COR-L47 (cell line): Measurements from ENCODE around the gene COMMD10.
A peak's percentile ranks its signal among the peaks of the same experiment; 100 is the strongest.
"Not testable (repeated sequence)": the region's sequence is repeated elsewhere in the genome, so short reads cannot be mapped to it uniquely, and the experiment has no call there.

Source experiments
- DNase-seq: peaks from one replicate; lab custom pipeline; 2025; lab: John Stamatoyannopoulos, UW

Gene COMMD10

DNA sequence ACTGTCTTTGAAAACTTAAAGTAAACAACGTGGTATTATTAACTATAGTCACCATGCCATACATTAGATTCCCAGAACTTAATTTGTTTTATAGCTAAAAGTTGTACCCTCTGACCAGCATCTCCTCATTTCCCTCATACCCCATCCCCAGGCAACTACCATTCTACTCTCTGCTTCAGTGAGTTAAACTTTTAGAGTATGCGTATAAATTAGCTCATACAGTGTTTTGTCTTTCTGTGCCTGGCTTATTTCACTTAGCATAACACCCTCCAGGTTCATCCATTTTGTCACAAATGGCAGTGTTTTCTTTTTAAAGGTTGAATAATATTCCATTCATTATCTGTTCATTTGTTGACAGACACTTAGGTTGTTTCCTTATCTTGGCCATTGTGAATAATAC lies 14.2 kb downstream of the COMMD10 start:
- no peak for DNase-seq

DNA sequence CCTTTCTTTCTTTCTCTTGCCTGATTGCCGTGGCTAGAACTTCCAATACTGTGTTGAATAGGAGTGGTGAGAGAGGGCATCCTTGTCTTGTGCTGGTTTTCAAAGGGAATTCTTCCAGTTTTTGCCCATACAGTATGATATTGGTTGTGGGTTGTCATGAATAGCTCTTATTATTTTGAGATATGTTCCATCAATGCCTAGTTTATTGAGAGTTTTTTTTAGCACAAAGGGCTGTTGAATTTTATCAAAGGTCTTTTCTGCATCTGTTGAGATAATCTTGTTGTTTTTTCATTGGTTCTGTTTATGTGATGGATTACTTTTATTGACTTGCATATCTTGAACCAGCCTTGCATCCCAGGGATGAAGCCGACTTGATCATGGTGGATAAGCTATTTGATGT lies 20.1 kb downstream of the COMMD10 start:
- not testable (repeated sequence) for DNase-seq

DNA sequence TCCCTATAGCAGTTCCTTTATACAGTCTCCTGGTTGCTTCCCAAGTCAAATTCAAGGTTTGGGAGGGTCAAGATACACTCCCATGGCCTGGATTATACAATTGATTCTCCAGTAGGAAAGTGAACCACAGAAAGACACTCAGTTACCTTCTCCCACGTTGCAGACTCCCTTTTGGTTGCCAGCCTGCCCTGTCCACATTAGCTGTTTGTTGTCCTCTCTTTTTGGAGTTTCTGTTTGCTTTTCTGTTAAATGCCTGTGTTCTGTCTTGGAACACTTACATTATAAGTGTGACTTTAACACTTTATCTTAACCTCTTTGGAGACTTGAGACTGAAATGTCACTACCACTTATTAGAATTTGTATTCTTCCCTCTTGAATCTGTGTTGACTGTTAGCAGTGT lies 30.3 kb downstream of the COMMD10 start:
- DNase-seq = no peak

DNA sequence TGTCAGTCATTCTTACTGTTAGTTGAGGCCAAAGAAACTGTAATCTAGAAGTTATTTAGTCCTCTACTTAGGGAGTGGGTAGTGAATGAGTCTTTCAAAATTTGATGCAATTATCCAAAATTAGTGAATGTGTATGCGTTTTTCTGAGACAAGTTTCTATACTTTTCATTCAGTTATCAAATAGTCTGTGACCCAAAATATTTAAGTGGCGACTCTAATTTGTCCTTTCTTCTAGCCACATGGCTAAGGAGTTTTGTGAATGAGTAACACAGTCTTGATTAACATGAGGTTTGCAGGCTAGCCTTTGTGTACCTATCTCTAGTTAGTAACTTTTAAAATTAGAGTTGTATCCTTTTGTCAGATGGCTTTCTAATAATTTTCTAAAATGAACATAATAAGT lies 45.6 kb downstream of the COMMD10 start:
- DNase-seq = no peak

DNA sequence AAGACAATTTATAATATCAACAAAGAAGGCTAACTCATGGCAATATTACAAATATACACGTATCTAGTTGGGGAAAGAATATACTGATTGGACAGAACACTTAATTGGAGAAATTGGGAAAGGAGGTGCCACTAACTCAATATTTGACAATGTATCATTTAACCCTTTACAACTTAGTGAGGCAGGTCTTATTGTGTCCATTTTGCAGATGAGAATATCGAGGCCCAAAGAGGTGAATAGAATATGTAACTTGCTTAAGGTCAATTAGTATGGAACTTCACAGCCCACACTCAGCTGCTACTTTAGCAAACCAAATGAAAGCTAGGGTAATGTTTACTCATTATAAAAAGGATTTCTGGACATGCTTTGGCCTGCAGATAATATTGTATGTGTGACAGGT lies 46.2 kb downstream of the COMMD10 start:
- no peak for DNase-seq

DNA sequence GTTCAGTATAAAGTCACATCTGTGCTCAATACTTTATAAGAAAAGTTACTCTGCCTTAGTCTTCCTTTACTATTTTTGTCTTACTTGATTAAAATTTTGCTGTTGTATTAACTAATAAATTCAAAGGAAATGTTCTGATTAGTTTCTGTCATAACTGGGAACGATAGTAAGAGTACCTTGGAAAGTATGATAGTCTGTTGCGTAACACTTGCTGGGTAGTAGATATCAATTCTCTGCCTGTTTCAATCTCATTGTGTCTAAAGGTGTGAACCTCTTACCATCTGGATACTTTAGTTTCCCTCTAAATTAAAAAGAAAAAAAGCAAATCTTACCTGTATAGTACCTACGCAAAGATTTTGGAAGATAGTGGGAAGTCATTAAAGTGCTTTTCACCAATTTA lies 48.5 kb downstream of the COMMD10 start:
- no peak for DNase-seq

DNA sequence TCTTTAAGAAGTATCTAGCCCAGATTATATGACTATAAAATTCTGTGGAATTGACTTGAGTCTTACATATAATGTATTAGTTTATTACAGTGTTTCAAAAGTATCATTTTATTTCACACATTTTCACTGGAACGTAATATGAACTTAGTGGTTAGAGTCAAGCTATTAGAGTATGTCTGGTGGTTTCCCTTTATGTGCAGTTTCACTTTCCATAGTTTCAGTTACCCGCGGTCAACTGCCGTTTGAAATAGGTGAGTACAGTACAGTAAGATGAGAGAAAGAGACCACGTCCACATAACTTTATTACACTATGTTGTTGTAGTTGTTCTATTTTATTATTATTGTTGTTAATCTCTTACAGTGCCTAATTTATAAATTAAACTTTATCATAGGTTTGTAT lies 50.5 kb downstream of the COMMD10 start:
- no peak for DNase-seq

DNA sequence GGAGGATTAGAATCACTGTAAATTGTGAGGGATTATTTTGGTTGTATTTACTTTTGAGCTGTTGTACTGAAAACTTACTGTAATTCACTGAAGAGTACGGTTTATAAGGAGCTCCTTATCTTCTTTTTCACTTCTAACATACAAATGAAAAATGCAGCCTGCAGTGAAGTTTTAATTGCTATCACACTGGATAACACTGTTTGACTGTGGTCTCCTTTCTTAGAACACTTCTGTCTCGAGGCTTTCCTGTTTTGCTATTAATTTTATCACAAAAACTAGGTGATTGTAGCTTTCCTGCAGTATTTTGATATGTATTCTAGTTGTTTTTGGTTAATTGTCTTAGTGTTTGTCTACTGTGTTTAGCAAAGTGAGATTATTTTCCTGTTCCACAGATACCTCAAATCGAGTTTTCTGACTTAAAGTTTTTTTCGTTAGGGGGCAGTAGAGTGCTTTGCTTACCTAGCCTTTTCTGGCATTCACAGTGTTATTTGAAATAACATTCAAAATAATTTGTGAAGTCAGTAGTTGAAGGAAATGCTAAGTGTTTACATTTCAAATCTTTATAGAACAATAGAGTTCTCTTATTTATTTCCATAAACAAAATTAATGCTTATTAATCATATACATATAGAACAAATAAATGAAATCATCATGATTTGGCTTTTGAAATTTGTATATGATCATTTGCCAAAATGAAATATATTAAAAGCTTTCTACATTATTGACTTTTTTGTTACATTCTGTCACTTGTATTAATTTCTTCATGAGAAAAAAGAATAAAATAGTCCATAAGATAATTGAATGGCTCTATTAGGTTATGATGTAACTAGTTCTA lies 52.9 kb downstream of the COMMD10 start:
- peak; percentile 59 for DNase-seq

DNA sequence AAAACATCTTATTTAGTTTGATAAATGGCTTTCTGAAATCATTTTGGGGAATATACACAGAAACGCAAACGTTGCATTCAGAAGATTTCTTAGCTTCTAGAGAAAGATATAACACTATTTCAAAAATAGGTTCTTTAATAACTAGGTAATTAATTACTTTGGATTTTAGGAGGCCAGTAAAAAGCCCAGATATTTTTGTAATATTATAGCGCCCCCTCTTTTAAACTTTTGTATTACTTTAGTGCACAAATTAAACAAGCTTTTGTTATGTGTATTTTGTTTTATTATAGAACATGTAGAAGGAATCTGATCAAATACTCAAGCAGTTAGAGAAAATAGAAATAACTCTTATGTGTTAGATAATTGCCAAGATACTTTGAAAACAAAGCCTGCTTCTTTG lies 57.7 kb downstream of the COMMD10 start:
- no peak for DNase-seq

DNA sequence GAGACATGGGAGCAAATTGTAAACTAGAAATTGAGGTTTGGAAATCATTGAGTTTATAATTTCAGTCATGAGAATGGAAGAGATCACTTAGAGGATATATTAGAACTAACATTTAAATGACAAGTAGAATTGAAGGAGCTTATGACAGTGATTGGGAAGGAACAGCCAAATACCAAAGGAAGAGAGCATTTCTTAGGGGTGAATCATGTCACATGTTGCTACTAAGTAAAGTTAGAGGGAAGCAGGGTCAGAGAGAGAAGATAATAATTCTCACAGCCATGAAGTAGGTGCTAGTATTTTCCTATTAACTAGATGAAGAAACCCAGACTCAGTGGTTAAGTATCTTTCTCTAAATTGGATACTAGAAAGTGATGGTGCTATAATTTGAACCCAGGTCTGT lies 59.3 kb downstream of the COMMD10 start:
- no peak for DNase-seq

DNA sequence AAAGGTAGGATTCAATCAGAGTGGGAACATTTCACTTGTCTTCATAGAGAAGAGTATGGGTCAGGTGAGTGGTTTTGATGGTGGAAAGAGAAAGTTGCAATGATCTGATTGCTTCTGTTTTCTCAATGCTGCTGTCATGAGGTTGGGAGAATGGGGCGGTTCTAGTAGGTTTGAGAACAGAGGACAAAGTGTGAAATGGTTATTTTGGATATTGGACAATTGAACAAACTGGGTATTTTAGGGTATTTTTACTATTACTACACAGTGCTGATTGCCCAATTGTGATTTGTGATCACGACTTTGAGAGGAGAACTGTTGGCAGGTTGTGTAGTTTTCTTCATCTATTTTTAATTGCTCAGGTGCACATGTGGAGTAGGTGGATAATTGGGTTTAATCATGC lies 60.2 kb downstream of the COMMD10 start:
- DNase-seq = no peak

DNA sequence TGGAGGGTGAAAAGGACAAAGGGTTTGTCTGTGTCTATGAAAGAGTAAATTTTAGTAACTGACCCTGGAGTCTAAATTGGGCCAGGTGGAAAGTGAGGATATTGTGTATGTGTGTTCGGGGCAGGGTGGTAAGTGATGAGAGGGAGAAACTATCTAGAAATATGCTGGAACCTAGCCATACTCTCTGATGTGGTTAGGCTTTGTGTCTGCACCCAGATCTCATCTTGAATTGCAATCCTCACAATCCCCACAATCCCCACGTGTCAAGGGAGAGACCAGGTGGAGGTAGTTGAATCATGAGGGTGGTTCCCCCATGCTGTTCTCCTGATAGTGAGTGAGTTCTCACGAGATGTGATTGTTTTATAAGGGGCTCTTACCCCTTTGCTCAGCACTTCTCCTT lies 60.6 kb downstream of the COMMD10 start:
- DNase-seq = peak; percentile 80

DNA sequence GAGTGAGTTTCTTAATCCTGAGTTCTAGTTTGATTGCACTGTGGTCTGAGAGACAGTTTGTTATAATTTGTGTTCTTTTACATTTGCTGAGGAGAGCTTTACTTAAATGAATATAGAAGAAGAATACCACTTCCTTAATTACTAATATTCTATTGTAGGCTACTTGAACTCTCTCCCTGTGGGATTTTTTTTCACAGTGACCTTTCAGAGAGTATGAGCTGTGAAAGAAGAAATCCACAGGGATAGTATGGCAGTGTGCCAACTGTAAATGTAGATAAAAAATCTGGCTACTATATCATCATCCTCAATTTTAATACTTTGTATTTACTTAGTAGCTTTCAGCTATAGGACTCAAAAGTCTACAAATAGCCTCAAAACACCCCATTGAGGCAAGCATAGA lies 67.3 kb downstream of the COMMD10 start:
- DNase-seq = peak; percentile 6

DNA sequence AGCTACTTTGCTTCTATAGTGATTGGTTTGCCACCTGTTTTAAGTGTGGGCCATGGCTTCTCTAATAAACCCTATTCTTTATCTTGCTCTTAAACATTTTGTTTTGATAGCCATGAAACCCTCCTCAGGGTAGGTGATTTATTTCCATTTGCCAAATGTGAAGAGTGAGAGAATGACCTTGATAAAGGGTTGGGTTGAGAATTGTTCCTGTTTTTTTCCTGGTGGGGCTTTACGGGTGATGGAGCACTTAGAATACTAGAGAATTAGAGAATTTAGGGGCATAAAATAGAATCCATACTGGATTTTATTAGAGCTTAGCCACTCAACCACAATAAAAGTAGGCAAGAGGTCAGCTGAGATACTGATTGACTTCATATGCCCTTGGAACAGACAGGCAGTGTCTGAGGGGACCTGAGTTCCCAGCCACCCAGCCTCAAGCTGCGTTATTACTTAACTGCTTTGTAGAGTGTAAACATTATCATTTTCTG lies 68.9 kb downstream of the COMMD10 start:
- no peak for DNase-seq

DNA sequence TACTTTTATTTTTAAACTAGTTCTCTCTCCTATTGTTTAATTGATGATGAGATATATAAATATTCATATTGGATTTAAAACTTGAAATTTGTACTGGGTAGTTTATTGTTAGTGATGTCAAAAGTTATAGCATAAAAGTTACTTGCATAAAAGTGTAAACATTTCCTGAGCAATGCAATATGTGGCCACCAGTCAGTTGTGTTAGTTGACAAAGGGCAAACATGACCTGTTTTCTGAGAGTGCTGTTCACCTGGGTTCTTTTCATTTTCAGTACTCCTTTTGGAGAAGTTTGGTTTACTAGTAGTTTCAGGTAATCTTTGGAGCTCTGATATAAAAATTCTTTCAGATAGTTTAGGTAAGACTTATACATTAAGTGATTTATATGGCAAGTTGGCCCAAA lies 69.4 kb downstream of the COMMD10 start:
- DNase-seq = no peak

DNA sequence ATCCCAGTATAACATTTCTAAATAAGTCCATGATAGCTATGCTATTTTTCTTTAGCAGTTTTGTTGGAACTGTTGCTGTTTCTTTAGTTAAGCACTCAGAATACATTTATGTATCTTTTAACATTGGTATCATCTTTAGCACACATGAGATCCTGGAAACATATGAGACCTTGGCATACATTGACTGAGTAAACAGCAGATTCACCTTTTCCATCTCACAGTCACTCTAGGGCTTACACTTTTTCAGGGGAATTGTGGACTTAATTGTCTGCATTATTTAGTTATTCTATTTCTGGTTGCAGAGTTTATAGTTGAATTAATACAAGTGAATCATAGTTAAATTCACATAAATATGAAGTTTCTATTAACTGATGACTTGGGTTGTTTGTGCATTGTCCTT lies 70.1 kb downstream of the COMMD10 start:
- DNase-seq = no peak

DNA sequence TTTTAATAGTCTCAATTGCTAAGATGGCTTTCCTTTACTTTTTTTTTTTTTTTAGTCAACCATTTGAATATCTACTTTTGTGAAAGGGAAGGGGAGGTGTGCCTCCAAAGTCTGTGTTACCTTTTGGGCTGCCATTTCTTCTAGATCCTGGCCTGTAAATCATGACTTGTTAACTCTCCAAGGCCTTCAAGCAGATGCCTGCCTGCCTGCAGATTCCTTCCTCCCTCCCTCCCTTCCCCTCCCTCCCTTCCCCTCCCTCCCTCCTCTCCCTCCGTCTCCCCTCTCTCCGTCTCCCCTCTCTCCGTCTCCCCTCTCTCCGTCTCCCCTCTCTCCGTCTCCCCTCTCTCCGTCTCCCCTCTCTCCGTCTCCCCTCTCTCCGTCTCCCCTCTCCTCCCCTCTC lies 73.1 kb downstream of the COMMD10 start:
- no peak for DNase-seq

DNA sequence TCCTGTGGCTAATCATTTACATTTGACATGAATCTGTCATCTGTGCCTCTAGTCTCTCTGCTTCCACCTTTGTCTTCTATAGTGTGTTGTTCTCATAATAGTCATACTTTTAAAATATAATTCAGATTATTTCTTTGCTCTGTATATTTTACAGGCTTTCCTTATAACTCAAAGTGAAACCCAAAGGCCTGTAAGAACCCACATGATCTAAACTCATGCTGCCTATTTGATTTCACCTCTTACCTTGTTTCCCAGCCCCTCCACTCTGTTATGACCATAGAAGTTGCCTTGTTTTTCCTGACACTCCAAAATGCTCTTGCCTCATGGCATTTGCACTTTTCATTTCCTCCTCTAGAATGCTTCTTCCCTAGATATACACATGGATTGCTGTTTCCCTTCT lies 74.2 kb downstream of the COMMD10 start:
- no peak for DNase-seq

DNA sequence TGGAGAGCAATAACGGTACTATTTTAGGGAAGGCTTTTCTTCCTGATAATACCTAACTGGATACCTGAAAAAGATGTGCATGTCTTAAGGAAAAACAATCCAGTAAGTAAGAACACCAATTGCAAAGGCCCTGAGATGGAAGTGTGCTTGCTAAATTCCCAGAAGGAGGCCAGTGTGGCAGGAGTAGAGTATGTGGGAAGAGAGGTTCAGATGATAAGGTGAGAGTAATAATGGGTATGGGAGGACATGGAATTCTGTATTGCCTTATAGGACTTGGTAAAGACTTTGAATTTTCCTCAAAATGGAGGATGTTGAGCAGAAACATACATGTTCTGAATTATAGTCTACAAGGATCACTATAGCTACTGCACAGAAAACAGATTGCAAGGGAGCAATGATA lies 89.3 kb downstream of the COMMD10 start:
- no peak for DNase-seq

DNA sequence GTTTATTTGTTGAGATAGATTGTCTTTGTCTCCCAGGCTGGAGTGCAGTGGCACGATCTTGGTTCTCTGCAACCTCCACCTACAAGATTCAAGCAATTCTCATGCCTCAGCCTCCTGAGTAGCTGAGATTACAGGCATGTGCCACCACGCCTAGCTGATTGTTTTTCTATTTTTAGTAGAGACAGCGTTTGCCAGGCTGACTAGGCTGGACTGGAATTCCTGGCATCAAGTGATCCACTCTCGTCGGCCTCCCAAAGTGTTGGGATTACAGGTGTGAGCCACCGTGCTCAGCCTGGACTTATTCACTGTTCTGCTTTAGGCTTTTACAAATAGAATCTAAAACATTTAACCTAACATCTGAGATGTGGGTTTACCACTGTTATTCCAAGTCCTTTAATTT lies 91.3 kb downstream of the COMMD10 start:
- no peak for DNase-seq

DNA sequence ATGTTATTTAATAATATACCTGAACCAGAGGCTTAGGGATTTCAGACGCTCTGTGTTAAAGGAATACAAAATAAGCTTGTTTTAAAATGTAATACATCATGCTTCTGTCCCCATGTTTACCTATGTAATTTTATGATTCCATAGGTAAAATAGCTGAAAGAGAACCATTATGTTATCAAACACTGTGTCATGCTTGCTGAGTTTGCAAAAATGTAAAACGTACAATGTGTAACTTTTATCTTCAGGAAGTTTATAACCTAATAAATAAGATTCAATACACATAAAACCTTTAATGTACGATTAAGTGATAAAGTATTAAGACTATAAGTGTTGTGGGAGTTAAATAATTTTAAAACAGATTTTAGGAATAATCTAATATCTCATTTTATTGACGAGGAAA lies 94.1 kb downstream of the COMMD10 start:
- no peak for DNase-seq

DNA sequence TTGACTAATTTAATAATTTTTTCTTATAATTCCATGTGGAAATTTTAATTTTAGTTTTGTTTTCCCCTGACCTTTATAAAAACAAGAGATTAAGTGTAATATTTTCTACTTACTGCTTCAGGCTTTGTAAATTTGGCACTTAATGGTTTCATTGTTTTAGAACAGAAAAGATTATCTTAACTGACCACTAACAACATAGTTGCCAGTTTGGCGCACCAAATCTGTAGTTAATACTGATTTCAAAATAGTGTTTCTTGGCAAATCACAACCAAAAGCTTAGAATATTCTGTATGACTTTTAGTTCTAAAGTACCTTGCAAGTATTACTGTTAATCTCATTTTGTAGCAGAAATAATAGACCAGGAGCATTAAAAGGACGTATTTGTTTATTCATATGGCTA lies 124.3 kb downstream of the COMMD10 start:
- DNase-seq = no peak

DNA sequence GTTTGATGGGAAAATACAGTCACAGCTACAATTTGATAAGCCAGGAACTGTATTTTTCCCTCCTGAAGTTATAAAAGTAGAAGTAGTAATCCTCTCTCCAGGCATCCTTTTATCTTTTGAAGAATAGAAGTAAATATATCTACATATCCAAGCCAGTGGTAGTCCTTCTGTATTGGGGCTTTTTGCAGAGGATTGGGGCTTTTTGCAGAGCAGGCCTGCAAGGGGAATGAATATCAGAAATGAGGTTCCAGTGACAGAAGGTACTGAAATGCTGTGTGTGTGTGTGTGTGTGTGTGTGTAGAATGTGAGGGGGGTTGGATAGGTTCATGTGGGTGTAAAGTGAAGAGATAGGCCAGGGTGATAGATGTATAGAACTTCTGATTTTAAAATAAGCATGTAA lies 127.4 kb downstream of the COMMD10 start:
- no peak for DNase-seq

DNA sequence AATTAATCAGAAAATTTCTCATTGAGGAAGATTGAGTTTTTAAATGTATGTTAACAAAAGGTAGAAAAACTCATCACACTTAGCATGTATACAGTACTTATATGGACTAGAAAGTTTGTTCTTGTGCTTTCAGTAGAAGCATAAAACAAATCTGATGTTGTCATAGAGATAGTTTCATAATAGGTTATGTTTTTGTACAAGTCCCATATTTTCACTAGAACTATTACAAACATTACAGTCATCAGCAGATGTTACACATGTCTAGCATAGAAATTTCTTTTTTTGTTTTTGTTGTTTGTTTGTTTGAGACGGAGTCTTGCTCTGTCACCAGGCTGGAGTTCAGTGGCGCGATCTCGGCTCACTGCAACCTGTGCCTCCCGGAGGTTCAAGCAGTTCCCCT lies 131.4 kb downstream of the COMMD10 start:
- DNase-seq = no peak
